GM23248 (cell line): ENCODE results near the gene FAM217B. TPM values are rescaled to one million over a fixed set of nuclear protein-coding genes. Genes with fewer than 3 reads are reported as not detected.

Experiments used
- DNase-seq: peaks from one replicate; pipeline ENCODE4 v3.0.0-alpha.2; 2015
- H2AFZ ChIP-seq: fragments of 200-600 bp; sonication (generic); 2 replicates; pipeline ENCODE4 v1.6.1; 2016; ENCODE audit warnings: antibody characterized with exemption
- H3F3A ChIP-seq: fragments of 200-600 bp; sonication (generic); 2 replicates; pipeline ENCODE4 v1.6.1; 2016; ENCODE audit warnings: mild to moderate bottlenecking, antibody characterized with exemption, mixed run types; ENCODE audit not compliant: insufficient read depth
- H3K27ac ChIP-seq: fragments of 200-600 bp; sonication (generic); 2 replicates; pipeline ENCODE4 v1.5.1; 2016; ENCODE audit warnings: mild to moderate bottlenecking
- H3K27me3 ChIP-seq: fragments of 200-600 bp; sonication (generic); replicated peaks from 2 replicates; pipeline ENCODE4 v1.6.1; 2016; ENCODE audit warnings: mild to moderate bottlenecking; ENCODE audit not compliant: insufficient read depth
- H3K36me3 ChIP-seq: fragments of 200-600 bp; sonication (generic); 2 replicates; pipeline ENCODE4 v1.6.1; 2016; ENCODE audit warnings: low read depth, mild to moderate bottlenecking
- H3K4me1 ChIP-seq: fragments of 200-600 bp; sonication (generic); 2 replicates; pipeline ENCODE4 v1.6.1; 2016; ENCODE audit warnings: mild to moderate bottlenecking; ENCODE audit not compliant: insufficient read depth
- H3K4me2 ChIP-seq: fragments of 200-600 bp; sonication (generic); one replicate; pipeline ENCODE4 v1.6.1; 2016; ENCODE audit warnings: mild to moderate bottlenecking; ENCODE audit not compliant: unreplicated experiment
- H3K4me3 ChIP-seq: fragments of 200-600 bp; sonication (generic); 2 replicates; pipeline ENCODE4 v1.5.1; 2016; ENCODE audit warnings: mild to moderate bottlenecking
- H3K79me2 ChIP-seq: fragments of 200-600 bp; sonication (generic); 2 replicates; pipeline ENCODE4 v1.6.1; 2016; ENCODE audit warnings: mild to moderate bottlenecking; ENCODE audit not compliant: insufficient read depth
- H3K9ac ChIP-seq: fragments of 200-600 bp; sonication (generic); 2 replicates; pipeline ENCODE4 v1.6.1; 2016; ENCODE audit warnings: mild to moderate bottlenecking
- H3K9me2 ChIP-seq: fragments of 200-600 bp; sonication (generic); 2 replicates; pipeline ENCODE4 v1.6.1; 2016; ENCODE audit warnings: mixed run types, mild to moderate bottlenecking, moderate library complexity; ENCODE audit not compliant: insufficient read depth
- H3K9me3 ChIP-seq: fragments of 200-600 bp; sonication (generic); one replicate; pipeline ENCODE4 v1.6.1; 2017; ENCODE audit warnings: low read depth
- H4K20me1 ChIP-seq: fragments of 200-600 bp; sonication (generic); 2 replicates; pipeline ENCODE4 v1.6.0; 2016; ENCODE audit not compliant: insufficient read depth
- EZH2 ChIP-seq: fragments of 200-600 bp; sonication (generic); IDR thresholded peaks from 2 replicates; pipeline ENCODE4 v1.6.1; 2018; ENCODE audit warnings: antibody characterized with exemption, mild to moderate bottlenecking; ENCODE audit not compliant: insufficient read depth, poor library complexity, severe bottlenecking
- EZH2phosphoT487 ChIP-seq: fragments of 200-600 bp; sonication (generic); IDR thresholded peaks from 2 replicates; pipeline ENCODE4 v1.6.1; 2018; ENCODE audit warnings: antibody characterized with exemption, moderate library complexity, mild to moderate bottlenecking, low read depth; ENCODE audit not compliant: insufficient read depth
- WGBS, 2 experiments: methylation state at CpG; one replicate each; pipeline ENCODE4 v1.1.6; 2015 to 2017; ENCODE audit warnings: low lambda C conversion rate in 2 of 2, low coverage in 1 of 2; ENCODE audit errors: missing lambda C conversion rate in 2 of 2; 5-methylcytosine and 5-hydroxymethylcytosine counted together
- in situ Hi-C: fragments of 300-500 bp; cut with MboI; formaldehyde crosslinking; loops from 2 replicates; pipeline ENCODE4 v1.15.0; 2020
- polyA plus RNA-seq: library from polyadenylated mRNA; unstranded; fragments of >200 nt; fragmentation: Nextera tagmentation; extraction: Ambion mirVana; gene quantifications from 2 replicates; pipeline ENCODE4 v1.2.1, GENCODE V29; 2016
- total RNA-seq: library from RNA; depleted of rRNA; stranded (reverse); fragments of >200 nt; shearing (Covaris generic); gene quantifications from 2 replicates; pipeline ENCODE4 v1.2.3, GENCODE V29; 2014

Gene FAM217B
- total and polyA plus RNA-seq, 2 experiments from 2014 or later = 2.2 to 9.5 TPM

DNA sequence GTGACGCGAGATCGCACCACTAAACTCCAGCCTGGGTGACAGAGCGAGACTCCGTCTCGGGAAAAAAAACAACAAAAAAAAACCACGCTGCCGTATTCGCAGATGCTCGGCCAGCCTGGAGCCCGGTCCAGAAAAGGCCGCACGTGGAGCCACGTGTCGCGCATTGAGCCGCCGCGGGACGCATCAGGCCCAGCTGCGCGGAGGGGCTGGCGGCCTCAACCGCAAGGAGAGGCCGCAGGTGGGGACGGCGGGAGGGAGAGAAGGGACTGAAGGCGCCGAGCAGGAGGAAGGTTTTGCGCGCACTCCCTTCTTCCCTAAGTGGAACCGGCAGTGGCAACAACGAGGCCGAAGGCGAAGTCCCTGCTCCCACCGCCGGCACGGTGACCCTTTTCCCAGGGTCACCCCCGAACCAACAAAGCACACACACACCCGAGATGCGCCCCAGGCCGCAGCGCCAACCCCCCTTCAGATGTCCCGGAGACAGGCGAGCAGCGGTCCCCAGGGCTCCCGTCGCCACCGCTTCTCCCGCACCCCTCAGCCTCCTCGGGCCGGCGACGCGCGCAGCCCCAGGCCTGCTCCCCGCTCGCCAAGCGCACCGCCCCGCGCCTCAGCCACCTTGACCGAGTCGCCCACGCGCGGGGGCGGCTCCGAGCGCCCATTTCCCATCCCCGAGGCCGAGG lies 7.4 kb upstream of the FAM217B start:
- Histone ChIP-seq H3F3A (peaks cover under 1% of the 10 kb centered on the region), H3K9me3 (no peaks in the 10 kb centered on the region), H3K4me2 (no peak overlapping the region), H3K9ac (no peak overlapping the region), H3K4me1 (peaks cover 14% of the 10 kb centered on the region), H3K9me2 (no peaks in the 10 kb centered on the region), H2AFZ (no peak overlapping the region), H4K20me1 (no peaks in the 10 kb centered on the region; the same call in 1 of the 2 replicates), H3K4me3 (no peak overlapping the region), H3K27me3 (no peaks in the 10 kb centered on the region), H3K27ac (no peak overlapping the region), H3K36me3 (no peaks in the 10 kb centered on the region), H3K79me2 (peaks cover 20% of the 10 kb centered on the region)
- DNase-seq = no peak
- no peak for TF ChIP-seq EZH2phosphoT487
- no peak for TF ChIP-seq EZH2
- whole genome bisulfite sequencing, 2 experiments = 92 to 94% methylated on average over 34 to 72 of the region's 72 CpGs
- in situ Hi-C loops = no loop called here

DNA sequence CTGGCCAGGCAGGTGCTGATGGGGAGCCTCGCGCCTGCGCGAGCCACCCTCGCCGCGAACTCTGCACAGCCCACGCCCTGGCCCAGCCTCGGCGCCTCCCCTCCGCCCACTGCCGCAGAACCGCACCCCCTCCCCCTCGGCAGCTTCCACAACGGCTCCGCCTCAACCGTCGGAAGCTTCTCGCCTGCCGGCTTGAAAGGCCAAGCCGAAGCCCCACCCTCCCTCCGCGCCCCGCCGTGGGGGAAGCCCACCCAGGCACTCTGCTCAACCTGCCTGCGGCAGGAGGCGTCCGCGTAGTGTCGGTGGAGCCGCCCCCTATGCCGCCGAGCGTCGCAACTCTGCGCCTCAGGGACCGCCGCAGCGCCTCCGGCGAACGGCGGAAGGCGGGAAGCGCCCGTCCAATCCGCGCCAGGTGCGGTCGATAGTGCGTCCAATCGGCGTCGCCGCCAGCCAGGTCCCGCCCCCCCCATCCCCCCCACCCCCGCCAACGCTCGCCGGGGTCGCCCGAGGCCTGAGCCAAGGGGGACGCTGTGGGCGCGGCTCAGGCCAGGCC lies 6.8 kb upstream of the FAM217B start, which contains the start of gene SYCP2:
Gene SYCP2 (minus strand): TSS at position 342 of the 553 bp plus-strand sequence. CDS start 11,224 bp downstream, outside the sequence.
- Histone ChIP-seq H3F3A (peaks cover 6% of the 10 kb centered on the region), H2AFZ (peak within 1 kb of the TSS; percentile 79), H3K4me3 (peak within 1 kb of the TSS; percentile 75), H3K9me3 (no peaks in the 10 kb centered on the region), H3K9ac (peak within 1 kb of the TSS; percentile 55), H3K4me2 (peak within 1 kb of the TSS; percentile 81), H3K79me2 (peaks cover 23% of the 10 kb centered on the region), H3K9me2 (no peaks in the 10 kb centered on the region), H3K4me1 (peaks cover 20% of the 10 kb centered on the region), H3K27ac (no peak within 1 kb of the TSS), H3K36me3 (no peaks in the 10 kb centered on the region), H3K27me3 (no peaks in the 10 kb centered on the region), H4K20me1 (no peaks in the 10 kb centered on the region; the same call in 1 of the 2 replicates)
- 37 to 45% methylated on average over 16 to 45 of the region's 65 CpGs for WGBS, 2 experiments
- in situ Hi-C loops = no loop called here
- peak; percentile 61 for DNase-seq
- TF ChIP-seq EZH2 (no peak), EZH2phosphoT487 (no peak)

DNA sequence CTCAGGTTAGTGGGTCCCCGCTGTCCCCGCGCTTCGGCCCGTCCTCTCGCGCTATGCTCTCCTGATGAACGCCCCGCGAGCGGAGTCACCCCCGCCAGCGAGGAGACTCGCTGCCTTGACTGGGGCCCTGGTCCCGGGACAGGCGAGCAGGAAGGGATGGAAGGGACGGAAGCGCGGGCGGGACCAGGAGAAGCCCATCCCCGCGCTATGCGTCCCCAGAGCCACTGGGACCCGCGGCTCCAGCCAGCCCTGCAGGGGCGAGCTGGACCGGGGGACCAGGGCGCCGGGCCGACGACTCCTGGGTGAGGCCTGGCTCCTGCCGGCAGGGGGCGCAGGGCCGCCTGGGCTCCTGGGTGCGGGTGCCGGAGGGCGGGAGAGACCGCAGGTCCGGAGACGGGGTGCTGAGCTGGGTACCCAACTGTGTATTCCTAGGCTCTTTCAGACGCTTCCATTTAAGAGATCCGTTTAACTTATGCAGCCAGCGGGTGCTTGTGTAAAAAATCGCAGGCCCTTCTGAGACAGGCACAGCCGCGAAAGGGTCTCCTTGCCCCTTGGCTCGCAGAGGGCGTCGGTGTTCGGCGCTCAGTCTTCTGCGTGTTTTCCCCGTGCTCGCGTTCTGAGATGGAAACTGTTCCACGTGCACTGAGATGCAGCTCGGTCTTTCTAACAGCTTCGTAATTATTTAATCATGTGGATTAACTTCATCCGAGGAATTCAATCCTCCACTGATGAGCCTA lies 6.2 kb upstream of the FAM217B start:
- Histone ChIP-seq H3K9me2 (no peaks in the 10 kb centered on the region), H3K4me2 (peak overlapping the region; percentile 81), H2AFZ (peak overlapping the region; percentile 79), H3K79me2 (peaks cover 23% of the 10 kb centered on the region), H3K4me3 (peak overlapping the region; percentile 75), H3K36me3 (no peaks in the 10 kb centered on the region), H3F3A (peaks cover 11% of the 10 kb centered on the region), H3K9me3 (no peaks in the 10 kb centered on the region), H3K27me3 (no peaks in the 10 kb centered on the region), H3K9ac (peak overlapping the region; percentile 55), H3K4me1 (peaks cover 25% of the 10 kb centered on the region), H4K20me1 (no peaks in the 10 kb centered on the region; the same call in 1 of the 2 replicates), H3K27ac (no peak overlapping the region)
- 3 to 5% methylated on average over 58 to 59 of the region's 59 CpGs for WGBS, 2 experiments
- TF ChIP-seq EZH2 (no peak), EZH2phosphoT487 (no peak)
- in situ Hi-C loops = no loop called here
- peak; percentile 87 for DNase-seq

DNA sequence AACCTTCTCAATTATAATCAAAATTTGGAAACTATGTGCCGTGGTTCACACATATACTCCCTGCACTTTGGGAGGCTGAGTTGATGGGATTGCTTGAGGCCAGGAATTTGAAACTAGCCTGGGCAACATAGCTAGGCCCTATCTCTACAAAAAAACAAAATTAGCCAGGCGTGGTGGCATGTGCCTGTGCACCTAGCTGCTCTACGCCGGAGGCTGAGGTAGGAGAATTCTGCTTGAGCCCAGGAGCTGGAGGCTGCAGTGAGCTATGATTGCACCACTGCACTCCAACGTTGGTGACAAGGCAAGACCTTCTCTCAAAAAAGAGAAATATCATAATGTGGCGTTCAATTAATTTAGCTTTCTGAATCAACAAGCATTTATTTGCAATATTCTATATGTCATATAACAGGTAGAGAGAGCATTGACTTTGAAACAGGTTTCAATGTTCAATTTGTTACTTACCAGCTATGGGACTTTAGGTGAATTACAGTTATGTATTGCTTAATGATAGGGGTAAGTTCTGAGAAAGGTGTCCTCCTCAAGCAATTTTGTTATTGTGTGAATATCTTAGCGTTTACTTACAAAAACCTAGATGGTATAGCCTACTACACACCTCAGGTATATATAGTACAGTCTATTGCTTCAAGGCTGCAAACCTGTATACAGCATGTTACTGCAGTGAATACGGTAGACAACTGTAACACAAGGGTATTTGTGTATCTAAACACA lies 4.6 kb upstream of the FAM217B start:
- Histone ChIP-seq H3K27ac (no peak overlapping the region), H3K4me3 (no peak overlapping the region), H3K36me3 (no peaks in the 10 kb centered on the region), H3K9ac (no peak overlapping the region), H3K79me2 (peaks cover 23% of the 10 kb centered on the region), H2AFZ (no peak overlapping the region), H4K20me1 (no peaks in the 10 kb centered on the region; the same call in 1 of the 2 replicates), H3F3A (peaks cover 11% of the 10 kb centered on the region), H3K4me2 (no peak overlapping the region), H3K27me3 (no peaks in the 10 kb centered on the region), H3K4me1 (peaks cover 25% of the 10 kb centered on the region), H3K9me2 (no peaks in the 10 kb centered on the region), H3K9me3 (no peaks in the 10 kb centered on the region)
- WGBS, 2 experiments = 83 to 86% methylated on average over 8 of the region's 8 CpGs
- DNase-seq = no peak
- TF ChIP-seq EZH2 = no peak
- TF ChIP-seq EZH2phosphoT487 = no peak
- in situ Hi-C loops = no loop called here
